AG09309 (cell line): ENCODE measurements around the gene NXPH2.

Experiments used
- DNase-seq: peaks from one replicate; pipeline ENCODE4 v3.0.0-alpha.2; 2010; ENCODE audit warnings: low read depth
- H3K4me3 ChIP-seq: 2 replicates; pipeline ENCODE4 v1.5.1; 2011; ENCODE audit warnings: mild to moderate bottlenecking, low read depth, low read length, moderate library complexity; ENCODE audit not compliant: control insufficient read depth
- CTCF ChIP-seq: IDR thresholded peaks from 2 replicates; pipeline ENCODE4 v1.5.1; 2011; ENCODE audit warnings: mild to moderate bottlenecking, low read depth, low read length, inconsistent platforms; ENCODE audit not compliant: insufficient read depth, control insufficient read depth; ENCODE audit errors: missing control alignments

NXPH2 gene

GRCh38 chr2:138707392-138708074, 72.7 kb downstream of the NXPH2 start:
- no peak for TF ChIP-seq CTCF
- no peak overlapping the region for H3K4me3 ChIP-seq
- DNase-seq, result peak; percentile 7

- no peak for TF ChIP-seq CTCF
- DNase-seq, result no peak
- no peak overlapping the region for H3K4me3 ChIP-seq
Measured at GRCh38 chr2:138703242-138703641, 76.9 kb downstream of the NXPH2 start.

- no peak for DNase-seq
Measured at GRCh38 chr2:138700716-138701115, 79.5 kb downstream of the NXPH2 start.

GRCh38 chr2:138699421-138699820, 80.8 kb downstream of the NXPH2 start:
- DNase-seq, result no peak
- no peak for TF ChIP-seq CTCF
- no peak overlapping the region for H3K4me3 ChIP-seq

More at GRCh38 chr2:138700716-138701115, 79.5 kb downstream of the NXPH2 start:
- H3K4me3 ChIP-seq, result no peak overlapping the region
- TF ChIP-seq CTCF, result no peak

- TF ChIP-seq CTCF, result no peak
- H3K4me3 ChIP-seq, result no peak overlapping the region
- no peak for DNase-seq
Measured at GRCh38 chr2:138698428-138698827, 81.8 kb downstream of the NXPH2 start.

GRCh38 chr2:138691667-138692066, 88.5 kb downstream of the NXPH2 start:
- TF ChIP-seq CTCF, result no peak
- no peak overlapping the region for H3K4me3 ChIP-seq
- DNase-seq, result no peak
